Measurements from ENCODE around the gene TIMD4.

DNA sequence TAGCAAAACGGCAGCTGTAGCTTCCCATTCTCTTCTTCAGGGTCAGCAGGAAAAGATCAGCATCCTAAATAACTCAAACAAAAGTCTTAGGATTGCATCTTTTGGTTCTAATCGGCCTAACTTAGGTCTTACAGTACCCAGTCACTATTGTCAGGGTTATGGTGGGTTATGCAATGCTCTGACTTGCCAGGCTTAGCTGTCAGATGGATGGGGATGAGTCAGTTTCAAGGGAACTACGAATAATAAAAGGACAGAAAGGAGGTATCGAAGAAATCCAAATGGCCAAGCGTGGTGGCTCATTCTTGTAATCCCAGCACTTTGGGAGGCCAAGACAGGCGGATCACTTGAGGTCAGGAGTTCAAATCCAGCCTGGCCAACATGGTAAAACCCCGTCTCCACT lies 66.5 kb downstream of the TIMD4 start:
- TF ChIP-seq, protein P1, sequence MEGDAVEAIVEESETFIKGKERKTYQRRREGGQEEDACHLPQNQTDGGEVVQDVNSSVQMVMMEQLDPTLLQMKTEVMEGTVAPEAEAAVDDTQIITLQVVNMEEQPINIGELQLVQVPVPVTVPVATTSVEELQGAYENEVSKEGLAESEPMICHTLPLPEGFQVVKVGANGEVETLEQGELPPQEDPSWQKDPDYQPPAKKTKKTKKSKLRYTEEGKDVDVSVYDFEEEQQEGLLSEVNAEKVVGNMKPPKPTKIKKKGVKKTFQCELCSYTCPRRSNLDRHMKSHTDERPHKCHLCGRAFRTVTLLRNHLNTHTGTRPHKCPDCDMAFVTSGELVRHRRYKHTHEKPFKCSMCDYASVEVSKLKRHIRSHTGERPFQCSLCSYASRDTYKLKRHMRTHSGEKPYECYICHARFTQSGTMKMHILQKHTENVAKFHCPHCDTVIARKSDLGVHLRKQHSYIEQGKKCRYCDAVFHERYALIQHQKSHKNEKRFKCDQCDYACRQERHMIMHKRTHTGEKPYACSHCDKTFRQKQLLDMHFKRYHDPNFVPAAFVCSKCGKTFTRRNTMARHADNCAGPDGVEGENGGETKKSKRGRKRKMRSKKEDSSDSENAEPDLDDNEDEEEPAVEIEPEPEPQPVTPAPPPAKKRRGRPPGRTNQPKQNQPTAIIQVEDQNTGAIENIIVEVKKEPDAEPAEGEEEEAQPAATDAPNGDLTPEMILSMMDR (IDR thresholded peaks at IDR 0.05) = no peak
- no peak for TF ChIP-seq POLR2A (IDR thresholded peaks at IDR 0.05)

Data from right lobe of liver (tissue), 4 donors.